Transverse colon (tissue), 4 donors: ENCODE results near the gene ZCWPW2. TPM values are rescaled to one million over a fixed set of nuclear protein-coding genes. Genes with fewer than 3 reads are reported as not detected.

ENCODE experiments used
- DNase-seq: peaks from one replicate; pipeline ENCODE4 v3.0.0-alpha.2; 2019
- H3K27ac ChIP-seq, 4 donors: fragments of 200-600 bp; sonication (generic); 2 replicates each; pipeline ENCODE4 v1.5.1; 2016 to 2018; ENCODE audit warnings: inconsistent platforms in 4 of 4
- H3K27me3 ChIP-seq: fragments of 200-600 bp; sonication (generic); 2 replicates; pipeline ENCODE4 v1.5.1; 2017; ENCODE audit warnings: inconsistent platforms
- H3K36me3 ChIP-seq, 4 donors: fragments of 200-600 bp; sonication (generic); 2 replicates each; pipeline ENCODE4 v1.5.1; 2017 to 2019; ENCODE audit warnings: inconsistent platforms in 4 of 4
- H3K4me1 ChIP-seq, 4 donors: fragments of 200-600 bp; sonication (generic); 2 replicates each; pipeline ENCODE4 v1.5.1; 2017 to 2020; ENCODE audit warnings: inconsistent platforms in 4 of 4
- H3K4me3 ChIP-seq, 4 donors: fragments of 200-600 bp; sonication (generic); 1 replicate in 1 of 4; 2 replicates in 3 of 4; pipeline versions ENCODE4 v1.5.1 to v1.6.1; 2017 to 2019; ENCODE audit warnings: inconsistent platforms in 4 of 4
- H3K9me3 ChIP-seq, 2 donors: fragments of 200-600 bp; sonication (generic); 2 replicates each; pipeline ENCODE4 v1.5.1; 2017 to 2019; ENCODE audit warnings: inconsistent platforms in 2 of 2
- EP300 ChIP-seq: sonication (generic); formaldehyde crosslinking; IDR thresholded peaks from one replicate; pipeline ENCODE4 v1.6.1; 2017; ENCODE audit warnings: antibody characterized with exemption, low read depth
- POLR2A ChIP-seq: fragments of 450-650 bp; IDR thresholded peaks from one replicate; pipeline ENCODE4 v1.6.1; 2016; ENCODE audit warnings: antibody characterized with exemption, mild to moderate bottlenecking, moderate library complexity
- POLR2AphosphoS5 ChIP-seq, 3 donors: sonication (generic); formaldehyde crosslinking; IDR thresholded peaks; one replicate each; pipeline ENCODE4 v1.6.1; 2016; ENCODE audit warnings: antibody characterized with exemption in 3 of 3
- WGBS, 2 donors: methylation state at CpG; one replicate each; pipeline ENCODE4 v1.1.5; 2018; ENCODE audit warnings: low coverage in 1 of 2; 5-methylcytosine and 5-hydroxymethylcytosine counted together
- in situ Hi-C, 4 donors: fragments of 200-750 bp; cut with MboI; loops; one replicate each; pipeline versions ENCODE4 v1.15.0 to v1.15.1; 2017; ENCODE audit warnings: low sequenced_read_pairs in 3 of 4, low pct_ligation_motif_present in 1 of 4, low pct_unique_long_range_greater_than_20kb in 1 of 4
- intact Hi-C: fragments of 100-400 bp; cut with DNase I; formaldehyde crosslinking; loops from one replicate; pipeline ENCODE4 v1.15.1; 2023; ENCODE audit warnings: low total_unique reads
- total RNA-seq, 4 donors: library from RNA; depleted of rRNA; stranded (reverse); fragments of >200 nt; gene quantifications; one replicate each; pipeline ENCODE4 v1.1.0, GENCODE V29; 2016
- TF ChIP-seq, protein P1 (sequence below), 5 experiments: fragments of 200-600 bp in 3 of 5; fragments of 450-650 bp in 2 of 5; sonication (generic) in 3 of 5; IDR thresholded peaks; 1 replicate in 2 of 5; 2 replicates in 3 of 5; pipeline ENCODE4 v1.5.1; 2016 to 2017; ENCODE audit warnings: antibody characterized with exemption in 5 of 5, inconsistent platforms in 3 of 5, mild to moderate bottlenecking in 2 of 5, moderate library complexity in 1 of 5

The ZCWPW2 gene
- total RNA-seq, 4 donors from 2014 or later, result 0.41 to 0.79 TPM; not detected in 2

DNA sequence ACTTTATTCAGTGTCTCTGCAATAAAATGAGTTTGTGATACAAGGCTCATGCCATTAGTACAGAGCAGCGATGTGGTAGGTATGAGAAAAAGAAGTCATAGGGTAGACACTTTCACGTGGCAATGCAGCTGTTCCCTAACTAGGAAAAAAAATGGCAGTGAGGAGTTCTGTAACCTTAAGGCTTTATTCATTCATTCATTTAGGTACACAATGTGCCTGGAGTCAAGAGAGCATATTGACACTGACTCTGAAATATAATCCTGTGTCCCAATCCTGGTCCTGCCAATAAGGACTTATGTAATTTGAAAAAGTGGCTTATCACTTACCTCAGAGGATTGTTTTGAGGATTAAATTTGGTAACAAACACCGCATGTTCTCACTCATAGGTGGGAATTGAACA lies 173.1 kb downstream of the ZCWPW2 start:
- no peaks in the 10 kb centered on the region for H3K27me3 ChIP-seq
- intact Hi-C loops (no loop called here), in situ Hi-C loops (no loop called here)
- no peak for DNase-seq
- H3K36me3 ChIP-seq, result no peaks in the 10 kb centered on the region
- no peaks in the 10 kb centered on the region for H3K9me3 ChIP-seq
- no peak overlapping the region for H3K27ac ChIP-seq
- 83 to 94% methylated on average over 3 of the region's 3 CpGs for WGBS, 2 donors
- H3K4me3 ChIP-seq, result no peak overlapping the region
- TF ChIP-seq POLR2A (no peak), EP300 (no peak), POLR2AphosphoS5 (IDR thresholded peaks at IDR 0.05) (no peak)
- TF ChIP-seq, protein P1, sequence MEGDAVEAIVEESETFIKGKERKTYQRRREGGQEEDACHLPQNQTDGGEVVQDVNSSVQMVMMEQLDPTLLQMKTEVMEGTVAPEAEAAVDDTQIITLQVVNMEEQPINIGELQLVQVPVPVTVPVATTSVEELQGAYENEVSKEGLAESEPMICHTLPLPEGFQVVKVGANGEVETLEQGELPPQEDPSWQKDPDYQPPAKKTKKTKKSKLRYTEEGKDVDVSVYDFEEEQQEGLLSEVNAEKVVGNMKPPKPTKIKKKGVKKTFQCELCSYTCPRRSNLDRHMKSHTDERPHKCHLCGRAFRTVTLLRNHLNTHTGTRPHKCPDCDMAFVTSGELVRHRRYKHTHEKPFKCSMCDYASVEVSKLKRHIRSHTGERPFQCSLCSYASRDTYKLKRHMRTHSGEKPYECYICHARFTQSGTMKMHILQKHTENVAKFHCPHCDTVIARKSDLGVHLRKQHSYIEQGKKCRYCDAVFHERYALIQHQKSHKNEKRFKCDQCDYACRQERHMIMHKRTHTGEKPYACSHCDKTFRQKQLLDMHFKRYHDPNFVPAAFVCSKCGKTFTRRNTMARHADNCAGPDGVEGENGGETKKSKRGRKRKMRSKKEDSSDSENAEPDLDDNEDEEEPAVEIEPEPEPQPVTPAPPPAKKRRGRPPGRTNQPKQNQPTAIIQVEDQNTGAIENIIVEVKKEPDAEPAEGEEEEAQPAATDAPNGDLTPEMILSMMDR (IDR thresholded peaks at IDR 0.05), result no peak
- no peaks in the 10 kb centered on the region for H3K4me1 ChIP-seq

- Histone ChIP-seq H3K9me3 (peaks cover 0 to 6% of the 10 kb centered on the region in 2 donors), H3K4me3 (no peak overlapping the region), H3K36me3 (no peaks in the 10 kb centered on the region), H3K27ac (no peak overlapping the region), H3K4me1 (no peaks in the 10 kb centered on the region), H3K27me3 (no peaks in the 10 kb centered on the region)
- intact Hi-C loops (no loop called here), in situ Hi-C loops (no loop called here)
- no peak for DNase-seq
- WGBS, 2 donors, result 0% methylated on average over 1 of the region's 1 CpG; no CpG with 5 or more reads in 1 of the 2 donors
- TF ChIP-seq EP300 (no peak), POLR2AphosphoS5 (IDR thresholded peaks at IDR 0.05) (no peak), POLR2A (no peak)
- TF ChIP-seq, protein P1 (IDR thresholded peaks at IDR 0.05), result no peak
Observed at GRCh38 chr3:28542351-28542750, 193.8 kb downstream of the ZCWPW2 start.

DNA sequence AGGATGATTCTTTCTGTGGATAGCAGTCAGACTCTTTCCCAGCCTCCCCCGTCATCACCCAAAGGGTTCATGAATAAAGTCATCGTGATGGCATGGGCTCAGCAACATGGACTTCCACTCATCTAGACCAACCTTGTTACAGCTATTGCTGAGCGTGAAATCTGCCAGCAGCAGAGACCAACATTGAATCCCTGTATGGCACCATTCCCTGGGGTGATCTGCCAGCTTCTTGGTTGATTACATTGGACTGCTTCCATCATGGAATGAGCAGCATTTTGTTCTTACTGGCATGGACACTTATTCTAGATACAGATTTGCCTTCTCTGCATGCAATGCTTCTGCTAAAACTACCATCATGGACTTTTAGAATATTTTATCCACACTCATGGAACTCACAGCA lies 195.7 kb downstream of the ZCWPW2 start:
- Histone ChIP-seq H3K4me3 (no peak overlapping the region), H3K36me3 (no peaks in the 10 kb centered on the region), H3K9me3 (peaks cover 0 to 6% of the 10 kb centered on the region in 2 donors), H3K4me1 (no peaks in the 10 kb centered on the region), H3K27ac (no peak overlapping the region), H3K27me3 (no peaks in the 10 kb centered on the region)
- DNase-seq, result no peak
- 73 to 85% methylated on average over 3 of the region's 3 CpGs for WGBS, 2 donors
- in situ Hi-C loops, result no loop called here
- no peak for TF ChIP-seq POLR2AphosphoS5 (IDR thresholded peaks at IDR 0.05)
- TF ChIP-seq POLR2A, result no peak
- no peak for TF ChIP-seq EP300
- TF ChIP-seq, protein P1 (IDR thresholded peaks at IDR 0.05), result no peak
- intact Hi-C loops, result no loop called here

- TF ChIP-seq POLR2AphosphoS5 (IDR thresholded peaks at IDR 0.05), result no peak
- TF ChIP-seq, protein P1 (IDR thresholded peaks at IDR 0.05), result no peak
- TF ChIP-seq EP300, result no peak
- TF ChIP-seq POLR2A, result no peak
- Histone ChIP-seq H3K9me3 (peaks cover 0 to 6% of the 10 kb centered on the region in 2 donors), H3K4me3 (no peak overlapping the region), H3K27me3 (no peaks in the 10 kb centered on the region), H3K36me3 (no peaks in the 10 kb centered on the region), H3K4me1 (no peaks in the 10 kb centered on the region), H3K27ac (no peak overlapping the region)
- WGBS, 2 donors, result 66% methylated on average over 1 of the region's 1 CpG; no CpG with 5 or more reads in 1 of the 2 donors
- intact Hi-C loops (no loop called here), in situ Hi-C loops (no loop called here)
- DNase-seq, result no peak
Observed at GRCh38 chr3:28544831-28545230, 196.3 kb downstream of the ZCWPW2 start.
